HL-60/S4 (cell line): ENCODE data around the gene TMPRSS4.

Experiments used
- in situ Hi-C: fragments of 300-500 bp; cut with MboI; formaldehyde crosslinking; loops from 2 replicates; pipeline ENCODE4 v1.14.3; 2022; ENCODE audit warnings: low sequenced_read_pairs

The TMPRSS4 gene

DNA sequence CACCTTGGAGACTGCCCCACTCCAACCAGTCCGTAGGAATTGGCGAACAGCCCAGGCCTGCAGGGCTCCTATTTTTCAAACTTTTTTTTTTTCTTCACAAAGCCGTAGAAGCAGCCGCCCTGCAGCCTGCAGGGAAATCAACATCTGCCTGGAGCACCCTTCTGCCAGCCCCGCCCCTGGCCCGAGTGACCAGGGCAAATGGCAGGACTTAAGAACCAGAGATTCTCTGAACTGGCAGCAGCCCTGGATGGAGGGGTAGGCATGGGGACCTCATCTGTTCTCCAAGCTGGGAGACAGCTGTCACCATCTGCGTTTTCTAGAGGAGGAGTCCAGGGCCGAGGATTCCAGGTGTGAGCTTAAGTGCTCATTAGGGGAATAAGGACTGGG, 94.0 kb downstream of the TMPRSS4 start:
- in situ Hi-C loops, result loop anchor here (5.0 to 10.0 kb wide), 2 partner anchors 224 to 346 kb away; partner anchors contain the start of gene FXYD2
